HEK293T (cell line): Measurements from ENCODE around the gene KRTAP6-2.

ENCODE experiments used
- CTCF ChIA-PET: fragments of 350-600 bp; formaldehyde crosslinking; extraction: SDS; loops from one replicate; lab custom pipeline; 2021; ENCODE audit warnings: antibody characterized with exemption, inconsistent platforms; lab: Yijun Ruan, JAX
- POLR2A ChIA-PET: fragments of 350-600 bp; formaldehyde crosslinking; extraction: SDS; loops from one replicate; lab custom pipeline; 2020; ENCODE audit warnings: antibody characterized with exemption, inconsistent platforms; lab: Yijun Ruan, JAX
- DNase-seq: peaks from one replicate; pipeline ENCODE4 v3.0.0; 2012; ENCODE audit warnings: mixed read lengths; ENCODE audit errors: extremely low spot score
- ARNT ChIP-seq: fragments of 450-650 bp; IDR thresholded peaks from 2 replicates; pipeline ENCODE4 v1.6.1; 2017; ENCODE audit warnings: mild to moderate bottlenecking
- BHLHE40 ChIP-seq: fragments of 450-650 bp; IDR thresholded peaks from 2 replicates; pipeline ENCODE4 v1.6.1; 2016; ENCODE audit warnings: mild to moderate bottlenecking, moderate library complexity, borderline replicate concordance
- CTBP1 ChIP-seq: fragments of 450-650 bp; IDR thresholded peaks from 2 replicates; pipeline ENCODE4 v1.6.1; 2016; ENCODE audit warnings: borderline replicate concordance
- ELF4 ChIP-seq: fragments of 450-650 bp; IDR thresholded peaks from 2 replicates; pipeline ENCODE4 v1.6.1; 2017; ENCODE audit warnings: antibody characterized with exemption
- FOXA1 ChIP-seq: fragments of 450-650 bp; IDR thresholded peaks from 2 replicates; pipeline ENCODE4 v1.6.1; 2016; ENCODE audit warnings: mild to moderate bottlenecking
- FOXK2 ChIP-seq: fragments of 450-650 bp; IDR thresholded peaks from 2 replicates; pipeline ENCODE4 v1.6.1; 2016; ENCODE audit warnings: mild to moderate bottlenecking
- FOXM1 ChIP-seq: fragments of 450-650 bp; IDR thresholded peaks from 2 replicates; pipeline ENCODE4 v1.6.1; 2017; ENCODE audit warnings: mild to moderate bottlenecking, borderline replicate concordance
- HDGF ChIP-seq: fragments of 450-650 bp; IDR thresholded peaks from 2 replicates; pipeline ENCODE4 v1.6.1; 2017; ENCODE audit warnings: antibody characterized with exemption, borderline replicate concordance
- L3MBTL2 ChIP-seq: fragments of 450-650 bp; conservative IDR thresholded peaks from 2 replicates; pipeline ENCODE4 v1.6.1; 2016; ENCODE audit warnings: mild to moderate bottlenecking
- LEF1 ChIP-seq: fragments of 450-650 bp; IDR thresholded peaks from 2 replicates; pipeline ENCODE4 v1.6.1; 2017; ENCODE audit warnings: mild to moderate bottlenecking, borderline replicate concordance
- NFRKB ChIP-seq: fragments of 450-650 bp; IDR thresholded peaks from 2 replicates; pipeline ENCODE4 v1.6.1; 2016; ENCODE audit warnings: mild to moderate bottlenecking, moderate library complexity
- SP1 ChIP-seq: fragments of 450-650 bp; IDR thresholded peaks from 2 replicates; pipeline ENCODE4 v1.6.1; 2017
- SUZ12 ChIP-seq: fragments of 450-650 bp; IDR thresholded peaks from 2 replicates; pipeline ENCODE4 v1.6.1; 2016; ENCODE audit warnings: mild to moderate bottlenecking
- TARDBP ChIP-seq: fragments of 450-650 bp; IDR thresholded peaks from 2 replicates; pipeline ENCODE4 v1.6.1; 2016
- ZNF384 ChIP-seq: fragments of 450-650 bp; IDR thresholded peaks from 2 replicates; pipeline ENCODE4 v1.6.1; 2016
- TF ChIP-seq, protein P1 (sequence below): fragments of 450-650 bp; IDR thresholded peaks from 2 replicates; pipeline ENCODE4 v1.6.1; 2016

Gene KRTAP6-2

DNA sequence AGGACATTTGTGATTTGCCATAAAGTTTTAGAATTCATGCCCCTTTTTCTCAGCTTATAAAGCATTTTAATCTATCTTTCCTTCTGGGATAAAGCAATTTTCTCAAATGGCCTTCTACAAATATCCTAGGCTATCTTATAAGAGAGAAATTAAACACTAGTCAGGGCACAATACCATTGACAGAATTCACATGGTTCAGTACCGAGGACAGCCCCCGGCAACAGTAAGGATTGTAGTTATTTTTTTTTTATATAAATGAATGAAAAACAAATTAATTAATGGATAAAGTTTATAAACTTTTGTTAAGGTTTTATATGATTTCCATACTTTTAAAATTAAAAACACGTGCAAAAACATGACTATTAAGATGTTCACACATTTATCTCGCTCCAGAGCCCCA is 29.4 kb upstream of the KRTAP6-2 start:
- CTCF ChIA-PET, result no interaction called here
- POLR2A ChIA-PET, result no interaction called here

DNA sequence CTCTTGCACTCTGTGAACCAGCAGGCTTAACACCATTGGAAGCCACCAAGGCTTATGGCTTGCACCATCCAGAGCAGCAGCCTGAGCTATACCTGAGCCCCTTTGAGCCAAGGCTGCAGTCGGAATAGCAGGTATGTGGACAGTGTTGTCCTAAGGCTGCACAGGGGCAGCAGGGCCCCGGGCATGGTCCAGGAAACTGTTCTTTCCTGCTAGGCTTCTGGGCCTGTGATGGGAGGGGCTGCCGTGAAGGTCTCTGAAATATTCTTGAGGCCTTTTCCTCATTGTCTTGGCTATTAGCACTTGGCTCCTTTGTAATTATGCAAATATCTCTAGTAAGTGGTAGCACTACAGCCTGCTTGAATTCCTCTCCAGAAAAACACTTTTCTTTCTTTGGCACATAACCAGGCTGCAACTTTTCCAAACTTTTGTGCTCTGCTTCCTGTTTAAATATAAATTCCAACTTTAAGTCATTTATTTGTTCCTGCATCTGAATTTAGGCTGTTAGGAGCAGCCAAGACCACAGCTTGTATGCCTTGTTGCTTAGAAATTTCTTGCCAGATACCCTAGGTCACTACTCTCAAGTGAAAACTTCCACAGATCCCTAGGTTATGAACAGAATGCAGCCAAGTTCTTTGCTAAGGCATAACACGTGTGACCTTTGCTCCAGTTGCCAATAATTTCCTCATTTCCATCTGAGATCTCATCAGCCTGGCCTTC is 26.9 kb upstream of the KRTAP6-2 start:
- POLR2A ChIA-PET, result no interaction called here
- CTCF ChIA-PET, result no interaction called here

More for the DNA sequence above, 29.4 kb upstream of the KRTAP6-2 start:
- TF ChIP-seq LEF1 (no peak), ARNT (no peak), L3MBTL2 (no peak), SP1 (no peak), HDGF (no peak), ZNF384 (no peak), FOXK2 (no peak), FOXA1 (no peak), TARDBP (no peak), BHLHE40 (no peak), CTBP1 (no peak), ELF4 (no peak), SUZ12 (no peak), FOXM1 (no peak), NFRKB (no peak)
- TF ChIP-seq, protein P1, sequence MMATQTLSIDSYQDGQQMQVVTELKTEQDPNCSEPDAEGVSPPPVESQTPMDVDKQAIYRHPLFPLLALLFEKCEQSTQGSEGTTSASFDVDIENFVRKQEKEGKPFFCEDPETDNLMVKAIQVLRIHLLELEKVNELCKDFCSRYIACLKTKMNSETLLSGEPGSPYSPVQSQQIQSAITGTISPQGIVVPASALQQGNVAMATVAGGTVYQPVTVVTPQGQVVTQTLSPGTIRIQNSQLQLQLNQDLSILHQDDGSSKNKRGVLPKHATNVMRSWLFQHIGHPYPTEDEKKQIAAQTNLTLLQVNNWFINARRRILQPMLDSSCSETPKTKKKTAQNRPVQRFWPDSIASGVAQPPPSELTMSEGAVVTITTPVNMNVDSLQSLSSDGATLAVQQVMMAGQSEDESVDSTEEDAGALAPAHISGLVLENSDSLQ, result no peak
- DNase-seq, result no peak

DNA sequence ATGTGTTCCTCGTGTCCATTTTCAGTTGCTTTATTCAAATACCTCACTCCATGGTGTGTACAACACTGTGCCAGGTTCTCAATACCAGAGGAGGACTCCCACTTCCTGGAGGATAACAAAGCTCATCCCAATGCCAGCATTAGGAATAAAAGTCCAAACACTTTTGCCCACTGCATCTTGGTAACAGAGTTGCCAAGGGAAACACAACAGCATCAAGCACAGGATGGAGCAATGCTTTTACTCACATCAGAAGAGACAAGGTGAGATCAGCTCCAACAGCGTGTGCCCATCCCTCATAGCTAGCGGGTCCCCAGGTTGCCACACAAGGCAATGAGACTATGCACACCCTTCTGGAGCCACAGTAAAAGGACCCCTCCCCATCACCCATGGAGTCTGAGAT is 24.7 kb upstream of the KRTAP6-2 start:
- POLR2A ChIA-PET, result no interaction called here
- CTCF ChIA-PET, result no interaction called here
- DNase-seq, result no peak
- no peak for TF ChIP-seq LEF1
- no peak for TF ChIP-seq ZNF384
- no peak for TF ChIP-seq FOXA1
- TF ChIP-seq TARDBP, result no peak
- no peak for TF ChIP-seq SUZ12
- TF ChIP-seq SP1, result no peak

More for the DNA sequence above, 26.9 kb upstream of the KRTAP6-2 start:
- DNase-seq, result no peak
- TF ChIP-seq ELF4, result no peak
- no peak for TF ChIP-seq FOXA1
- no peak for TF ChIP-seq TARDBP
- TF ChIP-seq FOXK2, result no peak
- no peak for TF ChIP-seq BHLHE40
- no peak for TF ChIP-seq FOXM1
- TF ChIP-seq, protein P1, result no peak
- TF ChIP-seq L3MBTL2, result no peak
- no peak for TF ChIP-seq ZNF384
- TF ChIP-seq CTBP1, result no peak
- TF ChIP-seq SUZ12, result no peak
- no peak for TF ChIP-seq NFRKB
- no peak for TF ChIP-seq HDGF
- no peak for TF ChIP-seq ARNT
- TF ChIP-seq SP1, result no peak
- no peak for TF ChIP-seq LEF1

DNA sequence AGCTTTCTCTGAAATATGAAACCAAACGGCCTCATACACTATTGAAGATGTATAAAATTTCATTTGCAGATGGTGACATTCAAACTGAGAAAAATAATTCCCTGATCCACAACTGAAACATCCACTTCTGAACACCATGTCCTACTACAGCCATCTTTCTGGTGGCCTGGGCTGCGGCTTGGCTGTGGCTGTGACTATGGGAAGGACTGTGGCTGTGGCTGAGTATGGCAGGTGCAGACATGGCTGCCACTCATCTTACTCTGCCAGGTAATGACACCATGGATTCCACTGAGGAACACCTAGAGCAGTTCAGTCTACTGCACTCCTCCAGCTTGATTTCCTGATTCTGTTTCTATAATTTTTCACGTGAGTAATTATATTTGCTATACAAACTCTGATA is 21.8 kb upstream of the KRTAP6-2 start, which contains the start of gene KRTAP20-4:
KRTAP20-4 (plus strand) TSS at position 106 of the 400 bp plus-strand sequence.
- no peak for TF ChIP-seq LEF1
- TF ChIP-seq CTBP1, result no peak
- TF ChIP-seq ARNT, result no peak
- no peak for TF ChIP-seq L3MBTL2
- TF ChIP-seq ZNF384, result no peak
- TF ChIP-seq TARDBP, result no peak
- no peak for TF ChIP-seq BHLHE40
- TF ChIP-seq FOXA1, result no peak
- no peak for TF ChIP-seq ELF4
- TF ChIP-seq, protein P1, result no peak
- TF ChIP-seq SUZ12, result no peak
- ChIA-PET CTCF (no interaction called here), POLR2A (no interaction called here)
- no peak for DNase-seq

DNA sequence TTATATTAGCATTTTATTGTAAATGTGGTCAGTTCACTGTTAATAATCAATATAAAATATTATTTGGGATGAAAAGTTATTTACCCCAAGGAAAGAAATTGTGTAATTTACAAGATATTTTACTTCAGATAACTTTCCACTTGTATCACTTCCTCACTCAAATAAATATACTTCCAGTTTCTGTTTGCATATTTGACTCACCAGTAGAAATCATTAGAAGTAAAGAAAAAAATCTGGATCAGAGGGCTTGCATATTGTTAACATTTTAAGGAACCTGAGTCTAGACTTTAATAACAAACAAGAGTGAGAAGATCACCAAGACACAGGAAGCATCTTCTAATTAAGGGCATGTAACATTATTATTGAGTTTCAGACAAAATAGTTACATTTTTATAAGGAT is 21.4 kb upstream of the KRTAP6-2 start:
- ChIA-PET CTCF (no interaction called here), POLR2A (no interaction called here)
- TF ChIP-seq CTBP1, result no peak
- TF ChIP-seq, protein P1, result no peak
- TF ChIP-seq SUZ12, result no peak
- TF ChIP-seq ZNF384, result no peak
- no peak for TF ChIP-seq NFRKB
- TF ChIP-seq BHLHE40, result no peak
- TF ChIP-seq FOXM1, result no peak
- TF ChIP-seq TARDBP, result no peak
- no peak for TF ChIP-seq FOXK2
- no peak for TF ChIP-seq ARNT
- no peak for TF ChIP-seq ELF4
- no peak for TF ChIP-seq SP1
- TF ChIP-seq LEF1, result no peak
- TF ChIP-seq FOXA1, result no peak
- no peak for DNase-seq

DNA sequence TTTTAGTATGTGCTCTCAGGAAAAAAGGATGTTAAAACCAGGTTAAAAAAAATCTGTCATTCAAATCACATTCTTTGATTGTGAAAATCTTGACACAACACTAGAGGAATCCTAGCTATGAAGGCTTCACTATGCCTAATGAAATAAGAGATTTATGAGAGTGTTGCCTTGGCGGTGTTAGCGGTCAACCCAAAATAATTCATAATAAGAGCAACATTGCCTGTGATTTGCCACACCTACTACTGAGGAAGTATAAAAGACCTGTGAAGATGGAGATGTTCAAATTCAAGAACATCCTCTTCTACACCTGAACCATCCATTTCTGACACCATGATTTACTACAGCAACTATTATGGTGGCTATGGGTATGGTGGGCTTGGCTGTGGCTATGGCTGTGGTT is 17.4 kb upstream of the KRTAP6-2 start, which contains the start of gene KRTAP20-1:
KRTAP20-1 (plus strand) TSS at position 301 of the 400 bp plus-strand sequence; CDS start at position 331, 30 bp downstream.
- TF ChIP-seq ARNT (no peak), SP1 (no peak), HDGF (no peak), CTBP1 (no peak), FOXM1 (no peak), SUZ12 (no peak), ELF4 (no peak), FOXK2 (no peak), ZNF384 (no peak), TARDBP (no peak), FOXA1 (no peak), BHLHE40 (no peak), LEF1 (no peak), L3MBTL2 (no peak)
- TF ChIP-seq, protein P1, result no peak
- CTCF ChIA-PET, result no interaction called here
- no peak for DNase-seq
- POLR2A ChIA-PET, result no interaction called here
